COR-L47 (cell line): ENCODE measurements around the gene NRP1.

Experiments used
- DNase-seq: peaks from one replicate; lab custom pipeline; 2025; lab: John Stamatoyannopoulos, UW

Gene NRP1

GRCh38 chr10:33260403-33261149, 73.9 kb downstream of the NRP1 start:
- DNase-seq: no peak

DNA sequence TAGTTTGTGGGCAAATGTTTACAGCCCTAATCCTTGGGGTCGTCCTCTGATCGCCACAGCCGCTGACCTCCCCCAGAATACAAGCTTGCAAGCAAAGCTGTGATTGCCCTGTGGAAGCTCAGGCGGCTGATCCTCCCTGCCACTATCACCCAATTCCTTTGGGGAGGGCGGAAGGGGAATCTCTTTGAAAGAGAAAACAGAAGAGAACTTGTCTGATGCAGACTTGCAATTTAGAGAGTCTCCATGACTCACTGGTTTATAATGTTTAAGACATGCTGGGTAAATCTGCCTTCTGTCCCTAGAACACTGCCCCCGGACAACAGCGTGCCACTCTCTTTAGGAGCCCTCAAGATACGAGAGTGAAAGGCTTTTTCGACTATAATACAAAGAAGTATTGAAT, 75.5 kb downstream of the NRP1 start:
- DNase-seq: no peak

- no peak for DNase-seq
Observed at GRCh38 chr10:33257439-33258080, 76.9 kb downstream of the NRP1 start.

DNA sequence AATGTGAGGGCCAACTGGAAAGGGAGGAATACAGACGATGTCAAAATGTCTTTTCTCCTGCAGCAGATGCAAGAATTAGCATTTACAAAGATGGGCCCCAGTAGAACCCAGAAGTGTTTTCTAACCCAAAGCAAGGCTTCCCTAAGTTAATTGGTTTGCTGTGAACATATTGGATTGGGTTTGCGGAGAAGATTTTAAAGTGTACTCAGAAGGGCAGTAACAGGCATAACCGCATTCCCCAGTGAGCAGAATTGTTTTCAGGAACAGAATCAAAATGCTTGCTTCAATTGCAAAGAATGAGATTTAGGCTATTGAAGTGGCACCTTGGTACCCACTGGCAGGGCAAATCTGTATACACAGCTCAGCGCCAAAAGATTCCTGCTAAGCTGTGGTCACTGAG, 78.0 kb downstream of the NRP1 start:
- DNase-seq: no peak

DNA sequence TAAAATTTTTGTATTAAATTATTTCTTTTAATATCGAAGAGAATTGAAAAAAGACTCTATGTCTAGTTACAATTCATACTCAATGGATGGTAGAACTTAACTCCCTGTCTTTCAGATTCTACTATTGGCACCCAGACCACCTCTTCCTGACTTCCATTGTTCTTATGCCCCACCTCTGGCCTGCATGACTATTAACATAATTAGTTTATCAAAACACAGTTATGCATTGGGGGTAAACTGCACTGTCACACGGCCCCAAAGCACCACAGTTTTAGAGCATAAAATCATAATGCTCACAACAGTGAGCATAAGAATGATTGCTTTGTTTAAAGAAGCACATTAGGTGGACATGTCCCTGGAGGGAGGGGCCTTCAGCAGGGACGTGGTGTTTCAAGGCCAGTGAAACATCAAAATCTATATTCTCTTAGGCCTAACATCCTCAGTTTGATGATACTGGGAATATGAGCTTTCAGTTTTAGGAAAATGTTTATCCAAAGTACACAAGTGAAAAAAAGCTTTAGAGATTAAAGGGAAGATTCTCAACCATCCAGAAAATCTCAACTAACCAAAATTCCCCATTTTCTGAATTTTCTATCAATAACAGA, 79.8 kb downstream of the NRP1 start:
- DNase-seq: no peak

- DNase-seq: no peak
Observed at GRCh38 chr10:33253411-33253810, 81.1 kb downstream of the NRP1 start.

DNA sequence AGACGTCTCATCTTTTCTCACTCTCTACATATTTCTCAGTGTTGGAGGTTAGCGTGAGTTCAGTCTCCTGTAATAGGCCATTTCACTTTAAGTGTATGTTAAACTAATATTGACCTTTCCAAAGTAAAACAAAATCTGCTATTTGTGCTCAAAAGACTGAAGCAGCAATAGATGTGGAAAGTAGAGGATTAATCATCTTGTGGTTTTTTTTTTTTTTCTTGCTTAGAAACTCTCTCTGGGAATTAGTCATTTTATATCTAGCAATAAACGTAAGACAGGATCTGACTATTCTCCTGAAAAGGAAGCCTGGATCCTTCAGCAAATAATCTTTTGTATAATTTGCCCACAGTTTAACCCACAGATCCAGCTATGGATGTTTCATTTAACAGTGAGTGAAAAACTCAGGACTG, 81.7 kb downstream of the NRP1 start:
- no peak for DNase-seq

DNA sequence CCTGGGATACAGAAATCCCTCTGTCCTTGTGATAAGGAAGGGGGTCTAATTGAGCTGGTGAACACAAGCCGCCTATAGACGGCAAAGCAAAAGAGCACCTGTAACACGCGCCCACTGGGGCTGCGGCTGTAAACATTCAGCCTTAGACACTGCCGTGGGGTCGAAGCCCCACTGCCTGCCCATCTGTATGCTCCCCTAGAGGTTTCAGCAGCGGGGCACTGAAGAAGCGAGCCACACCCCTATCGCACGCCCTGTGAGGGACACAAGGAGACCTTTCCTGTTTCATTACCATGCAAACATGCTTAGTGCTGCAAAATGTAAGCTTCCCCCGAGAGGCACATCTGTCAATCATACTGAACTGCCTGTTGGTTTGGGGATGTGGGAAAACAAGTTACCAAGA, 82.1 kb downstream of the NRP1 start:
- no peak for DNase-seq

- no peak for DNase-seq
Observed at GRCh38 chr10:33249659-33250345, 84.7 kb downstream of the NRP1 start.

- no peak for DNase-seq
Observed at GRCh38 chr10:33249137-33249536, 85.3 kb downstream of the NRP1 start.

GRCh38 chr10:33248638-33249037, 85.8 kb downstream of the NRP1 start:
- no peak for DNase-seq

- DNase-seq: no peak
Observed at GRCh38 chr10:33247221-33247922, 87.1 kb downstream of the NRP1 start.

DNA sequence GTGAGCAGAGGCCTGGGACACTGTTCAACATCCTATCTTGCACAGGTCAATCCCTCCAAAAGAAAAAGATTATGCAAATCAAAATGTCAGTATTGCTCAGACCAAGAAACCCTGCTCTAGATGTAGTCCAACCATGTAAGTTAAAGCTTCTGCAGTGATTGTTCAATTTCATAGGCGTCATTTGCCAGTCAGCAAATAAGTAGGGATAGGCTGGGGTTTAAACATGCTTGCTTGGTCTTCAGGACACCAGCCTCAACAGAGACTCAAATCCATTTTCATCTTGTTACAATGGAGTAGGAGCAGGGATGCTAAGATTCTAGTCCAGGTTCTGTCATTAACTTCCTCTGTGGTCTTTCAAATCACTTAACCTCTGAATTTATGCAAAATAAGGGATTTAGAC, 89.1 kb downstream of the NRP1 start:
- no peak for DNase-seq

- DNase-seq: no peak
Observed at GRCh38 chr10:33244354-33244967, 90.0 kb downstream of the NRP1 start.

DNA sequence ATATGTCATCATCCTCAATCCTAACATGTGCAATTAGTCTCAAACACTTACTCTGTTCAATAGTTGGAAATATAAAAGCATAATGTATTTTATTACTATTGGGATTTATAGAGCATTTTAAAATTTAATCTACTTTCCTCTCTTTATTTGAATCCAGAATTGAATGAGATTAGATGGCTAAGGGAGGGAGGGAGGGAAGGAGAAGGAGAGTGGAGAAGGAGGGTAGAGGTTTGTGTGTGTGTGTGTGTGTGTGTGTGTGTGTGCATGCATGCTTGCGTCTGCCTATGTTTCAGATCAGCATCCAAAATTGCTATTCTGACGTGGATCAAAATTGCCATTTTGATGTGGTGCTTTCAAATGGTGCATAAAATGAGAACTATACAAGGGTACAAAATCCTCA, 90.8 kb downstream of the NRP1 start:
- DNase-seq: no peak

DNA sequence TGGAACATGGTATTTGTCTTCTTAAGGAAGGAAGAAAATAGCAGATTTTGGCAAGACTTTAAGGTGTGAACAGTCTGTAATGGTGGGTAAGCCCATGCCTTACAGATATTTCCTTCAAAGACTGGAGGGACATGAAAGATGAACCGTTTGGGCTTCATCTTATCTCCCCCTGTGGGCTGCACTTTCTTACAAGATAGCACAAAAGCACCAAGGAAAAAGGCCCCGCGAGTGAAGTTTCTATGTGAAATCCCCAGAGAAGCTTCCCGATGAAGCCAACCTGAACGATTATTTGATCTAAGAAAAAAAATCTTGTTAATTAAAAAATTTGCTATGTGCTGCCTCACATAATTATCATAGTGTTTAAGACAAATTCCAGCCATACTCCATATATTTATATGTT, 91.5 kb downstream of the NRP1 start:
- DNase-seq: no peak

DNA sequence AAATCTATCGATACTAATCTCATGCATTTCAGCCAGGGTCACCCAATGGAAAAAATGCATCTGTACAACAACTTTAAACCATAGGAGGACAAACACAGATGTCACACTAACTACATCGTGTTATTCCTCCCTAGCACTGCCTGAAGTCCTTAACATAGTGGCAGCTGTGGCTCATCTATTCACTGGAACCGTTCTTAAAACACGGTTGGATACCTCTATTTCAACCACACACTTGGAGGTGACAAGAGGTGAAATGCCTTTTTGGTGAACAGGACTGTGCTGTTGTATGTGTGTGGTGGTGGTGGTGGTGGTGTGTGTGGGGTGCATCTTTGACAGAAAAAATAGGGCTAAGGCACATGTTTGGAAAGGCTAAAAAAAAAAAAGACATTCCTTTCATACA, 93.1 kb downstream of the NRP1 start:
- DNase-seq: no peak

GRCh38 chr10:33240931-33241330, 93.5 kb downstream of the NRP1 start:
- DNase-seq: no peak

GRCh38 chr10:33240258-33240657, 94.2 kb downstream of the NRP1 start:
- DNase-seq: no peak

DNA sequence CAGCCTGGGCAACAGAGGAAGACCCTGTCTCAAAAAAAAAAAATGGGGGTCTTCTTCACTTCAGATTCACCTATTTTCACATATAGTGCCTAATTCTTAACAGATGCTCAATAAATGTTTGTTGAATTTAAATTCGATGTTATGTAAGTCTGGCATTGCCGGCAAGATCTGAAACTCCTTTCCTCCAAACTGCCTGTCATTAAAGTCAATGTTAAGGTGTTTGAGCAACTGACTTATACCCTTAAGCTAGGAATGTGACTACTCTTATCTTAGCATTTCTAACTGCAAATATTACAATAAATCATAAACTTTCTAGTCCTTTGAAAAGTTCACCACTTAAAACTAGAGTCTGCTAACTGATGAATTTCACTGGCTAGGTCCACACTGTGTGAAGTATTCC, 95.2 kb downstream of the NRP1 start:
- no peak for DNase-seq

DNA sequence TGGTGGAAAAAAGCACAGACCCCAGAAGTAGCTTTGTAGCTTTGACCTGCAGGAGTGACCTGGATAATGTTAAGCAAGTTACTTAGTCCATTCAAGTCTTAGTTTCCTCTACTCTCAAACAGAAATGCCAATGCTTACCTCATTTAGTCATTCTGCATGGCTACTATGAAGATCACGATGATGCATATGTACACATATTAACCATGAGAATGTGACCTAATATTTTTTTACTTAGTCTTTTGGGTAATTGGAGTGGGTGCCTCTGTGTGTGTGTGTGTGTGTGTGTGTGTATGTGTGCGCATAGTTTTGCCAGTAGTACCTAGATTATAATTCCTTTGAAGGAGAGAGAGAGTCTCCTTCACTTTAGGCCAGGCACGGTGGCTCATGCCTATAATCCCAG, 95.8 kb downstream of the NRP1 start:
- no peak for DNase-seq
